Hepatocyte (in vitro differentiated cells): Measurements from ENCODE around the gene SELENOK.

Experiments used
- CTCF ChIP-seq: fragments of 200-600 bp; sonication (generic); IDR thresholded peaks from 2 replicates; pipeline ENCODE4 v1.5.1; 2016; ENCODE audit warnings: antibody characterized with exemption, mild to moderate bottlenecking; ENCODE audit not compliant: poor library complexity
- EZH2 ChIP-seq: fragments of 200-600 bp; sonication (generic); IDR thresholded peaks from 2 replicates; pipeline ENCODE4 v1.6.1; 2016; ENCODE audit warnings: antibody characterized with exemption, mild to moderate bottlenecking, borderline replicate concordance

GRCh38 chr3:53858096-53858741, 33.4 kb downstream of the SELENOK start:
- TF ChIP-seq CTCF (no peak), EZH2 (no peak)
